H9 (cell line): ENCODE measurements around the gene BRD8. TPM values are rescaled to one million over a fixed set of nuclear protein-coding genes. Genes with fewer than 3 reads are reported as not detected.

Source experiments
- DNase-seq: peaks from one replicate; pipeline ENCODE4 v3.0.0-alpha.2; 2017
- H2AFZ ChIP-seq: one replicate; pipeline ENCODE4 v1.6.1; 2013; ENCODE audit warnings: mild to moderate bottlenecking, low read length, control low read depth, moderate library complexity
- H2AK5ac ChIP-seq: 2 replicates; pipeline ENCODE4 v1.6.1; 2013; ENCODE audit warnings: low read length, control low read depth, mixed read lengths; ENCODE audit not compliant: insufficient read length
- H2BK120ac ChIP-seq: one replicate; pipeline ENCODE4 v1.6.1; 2013; ENCODE audit warnings: low read depth, mild to moderate bottlenecking, low read length, control low read depth, inconsistent platforms; ENCODE audit not compliant: poor library complexity, severe bottlenecking
- H2BK12ac ChIP-seq: 2 replicates; pipeline ENCODE4 v1.6.1; 2013; ENCODE audit warnings: low read length, control low read depth, mixed read lengths, low read depth; ENCODE audit not compliant: insufficient read length
- H2BK15ac ChIP-seq: 2 replicates; pipeline ENCODE4 v1.6.1; 2013; ENCODE audit warnings: low read depth, low read length, control low read depth
- H2BK20ac ChIP-seq: one replicate; pipeline ENCODE4 v1.6.1; 2013; ENCODE audit warnings: low read depth, mild to moderate bottlenecking, low read length, control low read depth, inconsistent platforms; ENCODE audit not compliant: poor library complexity, severe bottlenecking
- H2BK5ac ChIP-seq: 2 replicates; pipeline ENCODE4 v1.6.1; 2013; ENCODE audit warnings: low read length, control low read depth, mixed read lengths; ENCODE audit not compliant: insufficient read length
- H3K14ac ChIP-seq: 2 replicates; pipeline ENCODE4 v1.6.1; 2013; ENCODE audit warnings: low read length, control low read depth; ENCODE audit not compliant: insufficient read depth
- H3K18ac ChIP-seq: 2 replicates; pipeline ENCODE4 v1.6.1; 2013; ENCODE audit warnings: low read depth, mild to moderate bottlenecking, mixed read lengths, low read length, control low read depth; ENCODE audit not compliant: insufficient read length
- H3K23ac ChIP-seq: 2 replicates; pipeline ENCODE4 v1.6.1; 2013; ENCODE audit warnings: low read length, control low read depth, mixed read lengths, low read depth; ENCODE audit not compliant: insufficient read length
- H3K23me2 ChIP-seq: 2 replicates; pipeline ENCODE4 v1.6.1; 2013; ENCODE audit warnings: low read depth, mild to moderate bottlenecking, mixed read lengths, low read length, control low read depth; ENCODE audit not compliant: insufficient read length, poor library complexity, severe bottlenecking
- H3K27ac ChIP-seq: 2 replicates; pipeline ENCODE4 v1.5.1; 2013; ENCODE audit warnings: low read length, control low read depth, mixed read lengths, low read depth; ENCODE audit not compliant: insufficient read length
- H3K27me3 ChIP-seq: 2 replicates; pipeline ENCODE4 v1.6.1; 2013; ENCODE audit warnings: low read length, control low read depth, inconsistent platforms; ENCODE audit not compliant: insufficient read depth
- H3K4ac ChIP-seq: 2 replicates; pipeline ENCODE4 v1.6.1; 2013; ENCODE audit warnings: low read depth, mild to moderate bottlenecking, control low read depth, inconsistent platforms, low read length, moderate library complexity
- H3K4me1 ChIP-seq: 2 replicates; pipeline ENCODE4 v1.6.1; 2013; ENCODE audit warnings: low read length, control low read depth, inconsistent platforms; ENCODE audit not compliant: insufficient read depth
- H3K4me2 ChIP-seq: 2 replicates; pipeline ENCODE4 v1.6.1; 2013; ENCODE audit warnings: low read length, control low read depth, mixed read lengths; ENCODE audit not compliant: insufficient read length, insufficient read depth
- H3K56ac ChIP-seq: 2 replicates; pipeline ENCODE4 v1.6.1; 2013; ENCODE audit warnings: low read depth, mild to moderate bottlenecking, mixed read lengths, low read length, control low read depth; ENCODE audit not compliant: insufficient read length
- H3K79me1 ChIP-seq: 2 replicates; pipeline ENCODE4 v1.6.1; 2013; ENCODE audit warnings: low read depth, mild to moderate bottlenecking, moderate library complexity, low read length, control low read depth, inconsistent platforms; ENCODE audit not compliant: insufficient read depth, poor library complexity, severe bottlenecking
- H3K79me2 ChIP-seq: 2 replicates; pipeline ENCODE4 v1.6.1; 2013; ENCODE audit warnings: low read length, control low read depth, inconsistent platforms; ENCODE audit not compliant: insufficient read depth
- H3K9ac ChIP-seq: 2 replicates; pipeline ENCODE4 v1.6.1; 2013; ENCODE audit warnings: low read length, control low read depth, mixed read lengths; ENCODE audit not compliant: insufficient read length; ENCODE audit errors: extremely low read depth
- H3K9me3 ChIP-seq: one replicate; pipeline ENCODE4 v1.6.1; 2013; ENCODE audit warnings: low read depth, low read length, inconsistent platforms; ENCODE audit not compliant: control insufficient read depth
- H3T11ph ChIP-seq: one replicate; pipeline ENCODE4 v1.6.1; 2013; ENCODE audit warnings: mild to moderate bottlenecking, low read length, control low read depth, inconsistent platforms
- H4K20me1 ChIP-seq: one replicate; pipeline ENCODE4 v1.6.1; 2013; ENCODE audit not compliant: control insufficient read depth, insufficient read length, insufficient read depth
- H4K5ac ChIP-seq: 2 replicates; pipeline ENCODE4 v1.6.1; 2013; ENCODE audit warnings: low read depth, mild to moderate bottlenecking, mixed read lengths, low read length, control low read depth; ENCODE audit not compliant: insufficient read length
- H4K8ac ChIP-seq: replicated peaks from 2 replicates; pipeline ENCODE4 v1.6.1; 2013; ENCODE audit warnings: low read length, control low read depth, mixed read lengths, low read depth; ENCODE audit not compliant: insufficient read length
- H4K91ac ChIP-seq: 2 replicates; pipeline ENCODE4 v1.6.1; 2013; ENCODE audit warnings: low read depth, mild to moderate bottlenecking, moderate library complexity, mixed read lengths, low read length, control low read depth; ENCODE audit not compliant: insufficient read length
- H3K27ac Mint-ChIP-seq, 3 experiments: 2 replicates in 2 of 3; 3 replicates in 1 of 3; pipeline ENCODE4 v1.8.0; 2020 to 2021; ENCODE audit warnings: mixed read lengths in 3 of 3, mild to moderate bottlenecking in 1 of 3, moderate library complexity in 1 of 3
- H3K27me3 Mint-ChIP-seq: 2 replicates; pipeline ENCODE4 v1.8.0; 2021; ENCODE audit warnings: low read depth, mild to moderate bottlenecking, moderate library complexity, mixed read lengths
- H3K36me3 Mint-ChIP-seq, 3 experiments: 2 replicates in 2 of 3; 3 replicates in 1 of 3; pipeline ENCODE4 v1.8.0; 2020 to 2021; ENCODE audit warnings: low read depth in 3 of 3, mixed read lengths in 3 of 3; ENCODE audit not compliant: insufficient read depth in 1 of 3
- H3K4me1 Mint-ChIP-seq, 2 experiments: 2 replicates each; pipeline ENCODE4 v1.8.0; 2020; ENCODE audit warnings: mixed read lengths in 2 of 2
- H3K4me3 Mint-ChIP-seq, 2 experiments: 2 replicates in 1 of 2; 3 replicates in 1 of 2; pipeline ENCODE4 v1.8.0; 2020 to 2021; ENCODE audit warnings: mild to moderate bottlenecking in 2 of 2, mixed read lengths in 2 of 2, moderate library complexity in 1 of 2
- H3K9me3 Mint-ChIP-seq, 2 experiments: 2 replicates in 1 of 2; 3 replicates in 1 of 2; pipeline ENCODE4 v1.8.0; 2020; ENCODE audit warnings: mild to moderate bottlenecking in 2 of 2, mixed read lengths in 2 of 2, moderate library complexity in 1 of 2
- CTCF ChIP-seq: fragments of 200-600 bp; sonication (generic); conservative IDR thresholded peaks from 3 replicates; pipeline ENCODE4 v1.8.0; 2021; ENCODE audit warnings: antibody characterized with exemption, mild to moderate bottlenecking
- WGBS: extraction: QIAGEN DNeasy Blood & Tissue Kit; methylation state at CpG from one replicate; pipeline ENCODE4 v1.1.7; 2013; ENCODE audit warnings: missing lambda C conversion rate, low lambda C conversion rate, mixed read lengths; ENCODE audit not compliant: insufficient read length; ENCODE audit errors: extremely low coverage; 5-methylcytosine and 5-hydroxymethylcytosine counted together
- total RNA-seq: library from RNA; stranded (reverse); gene quantifications from 2 replicates; pipeline ENCODE4 v1.2.1, GENCODE V29; 2021

BRD8 gene
- total RNA-seq, 1 experiment from 2014 or later: 67.9 TPM

- no peak overlapping the region for H2BK12ac ChIP-seq
- no peak overlapping the region for H2BK15ac ChIP-seq
- H4K20me1 ChIP-seq: no peaks in the 10 kb centered on the region
- H3K9me3 Mint-ChIP-seq: no peaks in the 10 kb centered on the region
- H3K4me2 ChIP-seq: no peak overlapping the region
- H2AK5ac ChIP-seq: no peak overlapping the region
- WGBS: no CpG with 5 or more reads among the region's 1 CpG
- no peak overlapping the region for H3K4ac ChIP-seq
- H3K36me3 Mint-ChIP-seq: no peaks in the 10 kb centered on the region
- H3K27ac ChIP-seq: no peak overlapping the region
- no peak overlapping the region for H3K23ac ChIP-seq
- no peak overlapping the region for H3K56ac ChIP-seq
- no peak overlapping the region for H2BK20ac ChIP-seq
- DNase-seq: no peak
- H3K18ac ChIP-seq: no peak overlapping the region
- H3K14ac ChIP-seq: no peak overlapping the region
- H2AFZ ChIP-seq: no peak overlapping the region
- H3K27ac Mint-ChIP-seq: no peak overlapping the region
- H4K8ac ChIP-seq: no peak overlapping the region
- H4K91ac ChIP-seq: no peak overlapping the region
- H3K27me3 Mint-ChIP-seq: peaks cover 13% of the 10 kb centered on the region
- no peak overlapping the region for H3T11ph ChIP-seq
- no peaks in the 10 kb centered on the region for H3K9me3 ChIP-seq
- H2BK5ac ChIP-seq: no peak overlapping the region
- no peaks in the 10 kb centered on the region for H3K79me1 ChIP-seq
- no peak for TF ChIP-seq CTCF
- H3K4me1 ChIP-seq: 0 out of 2 replicates have a peak, but pooled peaks cover 3% of the 10 kb centered on the region
- H3K9ac ChIP-seq: no peak overlapping the region
- no peak overlapping the region for H4K5ac ChIP-seq
- H3K23me2 ChIP-seq: no peaks in the 10 kb centered on the region
- H2BK120ac ChIP-seq: no peak overlapping the region
- H3K4me3 Mint-ChIP-seq: no peak overlapping the region
- H3K79me2 ChIP-seq: no peaks in the 10 kb centered on the region
- H3K27me3 ChIP-seq: no peaks in the 10 kb centered on the region
- peaks cover 13% of the 10 kb centered on the region in 2 experiments for H3K4me1 Mint-ChIP-seq
These were observed 68.8 kb downstream of the BRD8 start for GRCh38 chr5:138109463-138110265.
